IMR-90 (cell line): ENCODE data around the gene CDCP2. TPM values are rescaled to one million over a fixed set of nuclear protein-coding genes. Genes with fewer than 3 reads are reported as not detected.

ENCODE experiments used
- ATAC-seq: fragments of 200-7000 bp; cut with Tn5 transposase; 2 replicates; pipeline ENCODE4 v1.9.1; 2020; ENCODE audit warnings: low read depth, mild to moderate bottlenecking, moderate library complexity
- BruUV-seq: library from RNA; stranded (reverse); fragments of 400-500 nt; replicated peaks from 2 replicates; lab custom pipeline; 2021; lab: Mats Ljungman, UMichigan
- CTCF ChIA-PET: fragments of 300-600 bp; formaldehyde crosslinking; extraction: SDS; loops from one replicate; lab custom pipeline; 2021; ENCODE audit warnings: antibody characterized with exemption; lab: Yijun Ruan, JAX
- POLR2A ChIA-PET: fragments of 300-600 bp; sonication (Branson Sonifier 250); formaldehyde crosslinking; loops from one replicate; lab custom pipeline; 2022; ENCODE audit warnings: antibody characterized with exemption; ENCODE audit not compliant: unreplicated experiment; lab: Charles Lee
- DNase-seq: peaks from one replicate; pipeline ENCODE4 v3.0.0; 2013
- H2AFZ ChIP-seq: replicated peaks from 2 replicates; pipeline ENCODE3; 2013; ENCODE audit warnings: low read length, mild to moderate bottlenecking; ENCODE audit not compliant: poor library complexity
- H2AK5ac ChIP-seq: 2 replicates; pipeline ENCODE4 v1.6.1; 2013; ENCODE audit warnings: low read depth, low read length, inconsistent platforms
- H2AK9ac ChIP-seq: replicated peaks from 2 replicates; pipeline ENCODE3; 2013; ENCODE audit warnings: mild to moderate bottlenecking, low read depth, low read length, moderate library complexity; ENCODE audit not compliant: poor library complexity
- H2BK120ac ChIP-seq: 2 replicates; pipeline ENCODE4 v1.6.1; 2013; ENCODE audit warnings: low read depth, low read length, inconsistent platforms
- H2BK15ac ChIP-seq: 3 replicates; pipeline ENCODE4 v1.6.1; 2013; ENCODE audit warnings: low read depth, low read length, inconsistent platforms
- H2BK20ac ChIP-seq: 2 replicates; pipeline ENCODE4 v1.6.1; 2013; ENCODE audit warnings: low read depth, mild to moderate bottlenecking, inconsistent platforms, low read length, moderate library complexity
- H2BK5ac ChIP-seq: 2 replicates; pipeline ENCODE4 v1.6.1; 2013; ENCODE audit warnings: mild to moderate bottlenecking, low read depth, low read length, inconsistent platforms; ENCODE audit not compliant: poor library complexity, severe bottlenecking
- H3K14ac ChIP-seq: replicated peaks from 2 replicates; pipeline ENCODE4 v1.6.1; 2013; ENCODE audit warnings: low read depth, low read length, inconsistent platforms
- H3K18ac ChIP-seq: 2 replicates; pipeline ENCODE4 v1.6.1; 2013; ENCODE audit warnings: low read depth, low read length, control low read depth
- H3K23ac ChIP-seq: 2 replicates; pipeline ENCODE4 v1.6.1; 2013; ENCODE audit warnings: low read depth, low read length, inconsistent platforms
- H3K27ac ChIP-seq: 2 replicates; pipeline ENCODE4 v1.5.1; 2013; ENCODE audit warnings: mild to moderate bottlenecking, control low read depth, low read length; ENCODE audit not compliant: insufficient read depth
- H3K27me3 ChIP-seq: 2 replicates; pipeline ENCODE4 v1.6.1; 2013; ENCODE audit warnings: low read length; ENCODE audit not compliant: control insufficient read depth, insufficient read depth
- H3K36me3 ChIP-seq: 2 replicates; pipeline ENCODE4 v1.6.1; 2013; ENCODE audit warnings: low read length, mixed read lengths; ENCODE audit not compliant: control insufficient read depth, insufficient read depth
- H3K4ac ChIP-seq: 2 replicates; pipeline ENCODE4 v1.6.1; 2013; ENCODE audit warnings: low read depth, low read length, inconsistent platforms
- H3K4me1 ChIP-seq: 2 replicates; pipeline ENCODE4 v1.6.1; 2013; ENCODE audit warnings: low read length, mixed read lengths; ENCODE audit not compliant: control insufficient read depth, insufficient read depth
- H3K4me2 ChIP-seq: 2 replicates; pipeline ENCODE4 v1.6.1; 2013; ENCODE audit warnings: low read depth, mild to moderate bottlenecking, control low read depth, low read length, moderate library complexity
- H3K4me3 ChIP-seq: 2 replicates; pipeline ENCODE4 v1.5.1; 2013; ENCODE audit warnings: low read depth, mild to moderate bottlenecking, control low read depth, low read length, moderate library complexity; ENCODE audit not compliant: insufficient read depth
- H3K56ac ChIP-seq: 2 replicates; pipeline ENCODE4 v1.6.1; 2013; ENCODE audit warnings: low read length, inconsistent platforms; ENCODE audit not compliant: insufficient read depth; ENCODE audit errors: extremely low read depth
- H3K79me1 ChIP-seq, 2 experiments: 2 replicates each; pipeline ENCODE4 v1.6.1; 2013; ENCODE audit warnings: low read length in 2 of 2, inconsistent platforms in 1 of 2, low read depth in 1 of 2
- H3K9ac ChIP-seq: 2 replicates; pipeline ENCODE4 v1.6.1; 2013; ENCODE audit warnings: low read depth, low read length, control low read depth
- H3K9me1 ChIP-seq: 2 replicates; pipeline ENCODE4 v1.6.1; 2013; ENCODE audit warnings: low read length, inconsistent platforms; ENCODE audit not compliant: insufficient read depth
- H3K9me3 ChIP-seq: 2 replicates; pipeline ENCODE4 v1.6.1; 2013; ENCODE audit warnings: low read length; ENCODE audit not compliant: control insufficient read depth, insufficient read depth
- H4K20me1 ChIP-seq: 2 replicates; pipeline ENCODE4 v1.6.1; 2013; ENCODE audit warnings: low read length, inconsistent platforms; ENCODE audit not compliant: insufficient read depth
- H4K5ac ChIP-seq: 2 replicates; pipeline ENCODE4 v1.6.1; 2013; ENCODE audit warnings: mild to moderate bottlenecking, low read depth, low read length, control low read depth
- H4K8ac ChIP-seq, 2 experiments: 2 replicates each; pipeline ENCODE4 v1.6.1; 2013; ENCODE audit warnings: low read depth in 2 of 2, low read length in 2 of 2, control low read depth in 1 of 2, inconsistent platforms in 1 of 2
- H4K91ac ChIP-seq: 2 replicates; pipeline ENCODE4 v1.6.1; 2013; ENCODE audit warnings: low read depth, low read length, inconsistent platforms; ENCODE audit not compliant: insufficient read depth
- BHLHE40 ChIP-seq: fragments of 150-350 bp; IDR thresholded peaks from 2 replicates; pipeline ENCODE4 v1.6.1; 2016; ENCODE audit warnings: mild to moderate bottlenecking, low read depth, low read length
- CEBPB ChIP-seq: IDR thresholded peaks from 2 replicates; pipeline ENCODE4 v1.6.1; 2012; ENCODE audit warnings: low read depth, low read length, improper control_type of control experiment
- CHD1 ChIP-seq: IDR thresholded peaks from 2 replicates; pipeline ENCODE4 v1.6.1; 2012; ENCODE audit warnings: low read depth, low read length, improper control_type of control experiment
- FOS ChIP-seq: fragments of 150-350 bp; IDR thresholded peaks from 2 replicates; pipeline ENCODE4 v1.6.1; 2016; ENCODE audit warnings: low read depth, low read length
- NFE2L2 ChIP-seq: fragments of 150-350 bp; IDR thresholded peaks from 2 replicates; pipeline ENCODE4 v1.6.1; 2016; ENCODE audit warnings: low read depth, mild to moderate bottlenecking, low read length
- RAD21 ChIP-seq: IDR thresholded peaks from 2 replicates; pipeline ENCODE4 v1.6.1; 2012; ENCODE audit warnings: low read length, improper control_type of control experiment
- RFX5 ChIP-seq: IDR thresholded peaks from 2 replicates; pipeline ENCODE4 v1.8.0; 2012; ENCODE audit warnings: low read depth, mild to moderate bottlenecking, low read length, moderate library complexity
- WGBS, 2 experiments: methylation state at CpG; one replicate each; pipeline versions ENCODE4 v1.1.5 to v1.1.7; 2013; ENCODE audit warnings: missing lambda C conversion rate in 2 of 2; ENCODE audit not compliant: insufficient read length in 1 of 2; ENCODE audit errors: extremely low coverage in 2 of 2; 5-methylcytosine and 5-hydroxymethylcytosine counted together
- dilution Hi-C: fragments of 300-500 bp; cut with HindIII; formaldehyde crosslinking; loops from one replicate; pipeline ENCODE4 v1.14.3; 2018; ENCODE audit warnings: low sequenced_read_pairs; ENCODE audit not compliant: unreplicated experiment
- in situ Hi-C: fragments of 300-500 bp; cut with MboI; formaldehyde crosslinking; loops from 3 replicates; pipeline ENCODE4 v1.14.3; 2019; ENCODE audit warnings: low sequenced_read_pairs, inconsistent platforms, mixed read lengths
- intact Hi-C: fragments of 100-400 bp; cut with micrococcal nuclease; formaldehyde crosslinking; loops from 2 replicates; pipeline ENCODE4 v1.10.0; 2022
- polyA plus RNA-seq, 3 experiments: library from polyadenylated mRNA; depleted of rRNA; stranded (reverse); fragments of >200 nt; gene quantifications; 2 replicates each; pipeline ENCODE4 v1.2.3, GENCODE V29; 2012; ENCODE audit warnings: low replicate concordance in 1 of 3
- total RNA-seq: library from RNA; depleted of rRNA; stranded (reverse); fragments of >200 nt; gene quantifications from 2 replicates; pipeline ENCODE4 v1.2.3, GENCODE V29; 2012
- TF ChIP-seq, protein P1 (sequence below): fragments of 150-350 bp; IDR thresholded peaks from 2 replicates; pipeline ENCODE4 v1.6.1; 2017; ENCODE audit warnings: mild to moderate bottlenecking, antibody characterized with exemption, low read length, low read depth
- TF ChIP-seq, protein P2 (sequence below): conservative IDR thresholded peaks from 2 replicates; pipeline ENCODE4 v1.5.1; 2012; ENCODE audit warnings: mild to moderate bottlenecking, low read depth, low read length, improper control_type of control experiment

The CDCP2 gene
- total and polyA plus RNA-seq, 2 of the 4 experiments (the other 2 are of a cell fraction), result not detected

DNA sequence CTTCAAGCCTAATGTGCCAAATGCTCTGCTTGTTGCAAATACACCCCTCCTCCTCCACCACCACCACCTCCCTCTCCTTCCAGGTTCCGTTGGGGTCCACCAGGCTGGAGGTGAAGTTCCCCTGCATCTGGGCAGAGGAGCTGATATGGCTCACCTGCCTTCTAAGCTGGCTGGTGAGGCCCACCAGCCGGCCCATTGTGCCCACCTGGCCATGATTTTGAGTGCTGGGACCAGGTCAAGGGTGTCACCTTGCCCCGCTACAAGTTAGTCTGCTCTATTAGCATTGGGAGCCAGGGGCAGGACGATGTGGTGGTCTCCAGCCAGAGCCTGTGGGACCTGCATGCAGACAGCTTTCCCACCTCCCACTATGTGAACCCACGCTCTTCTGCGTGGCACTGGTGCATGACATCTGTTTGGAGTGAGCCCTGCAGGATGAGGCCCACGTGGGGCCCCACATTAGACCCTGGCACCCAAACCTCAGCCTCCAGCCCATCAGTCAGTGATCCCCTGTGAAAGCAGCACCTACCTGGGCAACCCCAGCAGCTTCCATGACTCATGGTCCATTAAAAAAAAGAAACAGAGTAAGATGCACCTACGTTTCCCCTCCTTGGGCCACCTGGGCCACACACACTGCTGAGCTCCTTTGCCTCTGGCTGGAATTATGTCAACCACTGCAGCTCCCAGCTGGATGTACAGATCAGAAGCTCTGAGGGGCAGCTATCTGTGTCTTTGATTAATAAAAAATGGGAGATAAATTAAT lies 15.6 kb upstream of the CDCP2 start:
- no peak overlapping the region for H4K91ac ChIP-seq
- no peaks in the 10 kb centered on the region for H3K36me3 ChIP-seq
- H3K4ac ChIP-seq, result no peak overlapping the region
- intact Hi-C loops, result no loop called here
- H3K4me2 ChIP-seq, result no peak overlapping the region
- no peak overlapping the region for H2AFZ ChIP-seq
- BruUV-seq, result no TSS peak
- H3K79me1 ChIP-seq, result no peaks in the 10 kb centered on the region
- dilution Hi-C loops, result no loop called here
- no peak overlapping the region for H3K18ac ChIP-seq
- no peak overlapping the region for H2BK15ac ChIP-seq
- no peak overlapping the region for H2BK20ac ChIP-seq
- H3K56ac ChIP-seq, result no peak overlapping the region
- no peak for ATAC-seq
- H3K27ac ChIP-seq, result no peak overlapping the region
- ChIA-PET POLR2A (no interaction called here), CTCF (no interaction called here)
- no peak for DNase-seq
- H3K9ac ChIP-seq, result no peak overlapping the region
- no peak overlapping the region for H3K14ac ChIP-seq
- H2BK120ac ChIP-seq, result no peak overlapping the region
- H4K20me1 ChIP-seq, result no peaks in the 10 kb centered on the region
- in situ Hi-C loops, result no loop called here
- peaks cover 2% of the 10 kb centered on the region; the same call in 1 of the 2 replicates for H3K27me3 ChIP-seq
- H3K4me1 ChIP-seq, result peaks cover 4% of the 10 kb centered on the region
- no peak overlapping the region for H4K8ac ChIP-seq
- no peak overlapping the region for H3K4me3 ChIP-seq
- peaks cover 3% of the 10 kb centered on the region; the same call in 1 of the 2 replicates for H3K9me1 ChIP-seq
- H2BK5ac ChIP-seq, result no peak overlapping the region
- no peak overlapping the region for H3K23ac ChIP-seq
- TF ChIP-seq BHLHE40 (no peak), FOS (no peak), CEBPB (no peak), CHD1 (no peak), RFX5 (no peak), RAD21 (no peak), NFE2L2 (no peak)
- TF ChIP-seq, protein P1, sequence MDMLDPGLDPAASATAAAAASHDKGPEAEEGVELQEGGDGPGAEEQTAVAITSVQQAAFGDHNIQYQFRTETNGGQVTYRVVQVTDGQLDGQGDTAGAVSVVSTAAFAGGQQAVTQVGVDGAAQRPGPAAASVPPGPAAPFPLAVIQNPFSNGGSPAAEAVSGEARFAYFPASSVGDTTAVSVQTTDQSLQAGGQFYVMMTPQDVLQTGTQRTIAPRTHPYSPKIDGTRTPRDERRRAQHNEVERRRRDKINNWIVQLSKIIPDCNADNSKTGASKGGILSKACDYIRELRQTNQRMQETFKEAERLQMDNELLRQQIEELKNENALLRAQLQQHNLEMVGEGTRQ, result no peak
- TF ChIP-seq, protein P2, sequence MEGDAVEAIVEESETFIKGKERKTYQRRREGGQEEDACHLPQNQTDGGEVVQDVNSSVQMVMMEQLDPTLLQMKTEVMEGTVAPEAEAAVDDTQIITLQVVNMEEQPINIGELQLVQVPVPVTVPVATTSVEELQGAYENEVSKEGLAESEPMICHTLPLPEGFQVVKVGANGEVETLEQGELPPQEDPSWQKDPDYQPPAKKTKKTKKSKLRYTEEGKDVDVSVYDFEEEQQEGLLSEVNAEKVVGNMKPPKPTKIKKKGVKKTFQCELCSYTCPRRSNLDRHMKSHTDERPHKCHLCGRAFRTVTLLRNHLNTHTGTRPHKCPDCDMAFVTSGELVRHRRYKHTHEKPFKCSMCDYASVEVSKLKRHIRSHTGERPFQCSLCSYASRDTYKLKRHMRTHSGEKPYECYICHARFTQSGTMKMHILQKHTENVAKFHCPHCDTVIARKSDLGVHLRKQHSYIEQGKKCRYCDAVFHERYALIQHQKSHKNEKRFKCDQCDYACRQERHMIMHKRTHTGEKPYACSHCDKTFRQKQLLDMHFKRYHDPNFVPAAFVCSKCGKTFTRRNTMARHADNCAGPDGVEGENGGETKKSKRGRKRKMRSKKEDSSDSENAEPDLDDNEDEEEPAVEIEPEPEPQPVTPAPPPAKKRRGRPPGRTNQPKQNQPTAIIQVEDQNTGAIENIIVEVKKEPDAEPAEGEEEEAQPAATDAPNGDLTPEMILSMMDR, result no peak
- H2AK9ac ChIP-seq, result no peak overlapping the region
- 88% methylated on average over 7 of the region's 8 CpGs; no CpG with 5 or more reads in 1 of the 2 experiments for WGBS, 2 experiments
- H3K9me3 ChIP-seq, result no peaks in the 10 kb centered on the region
- H4K5ac ChIP-seq, result no peak overlapping the region
- H2AK5ac ChIP-seq, result no peak overlapping the region
